CD4-positive, alpha-beta T cell treated with Interleukin-6 at 100 ng/mL for 8 hours (primary cell): ENCODE data around the gene RARG.
"Not testable (repeated sequence)": the region's sequence is repeated elsewhere in the genome, so short reads cannot be mapped to it uniquely, and the experiment has no call there.

ENCODE experiments used
- DNase-seq: peaks from one replicate; pipeline ENCODE4 v3.0.0-alpha.2; 2020; ENCODE audit warnings: mixed read lengths, low spot score

Gene RARG

GRCh38 chr12:53208877-53209463 is 23.0 kb downstream of the RARG start:
- DNase-seq, result peak; percentile 48

GRCh38 chr12:53208435-53208834 is 23.6 kb downstream of the RARG start:
- no peak for DNase-seq

- peak; percentile 80 for DNase-seq
Measured at GRCh38 chr12:53207042-53207441, 25.0 kb downstream of the RARG start, which contains the start of gene ITGB7. Gene ITGB7 (minus strand): TSS chr12:53207251. CDS start chr12:53200443, 6,808 bp downstream.

GRCh38 chr12:53205747-53206419 is 26.1 kb downstream of the RARG start:
- DNase-seq, result peak; percentile 55

GRCh38 chr12:53204351-53204750 is 27.7 kb downstream of the RARG start:
- DNase-seq, result no peak

- not testable (repeated sequence) for DNase-seq
Measured at GRCh38 chr12:53202316-53202715, 29.7 kb downstream of the RARG start.

- DNase-seq, result no peak
Measured at GRCh38 chr12:53201639-53202038, 30.4 kb downstream of the RARG start.

GRCh38 chr12:53201177-53201541 is 30.9 kb downstream of the RARG start:
- DNase-seq, result no peak

- peak; percentile 42 for DNase-seq
Measured at GRCh38 chr12:53200458-53201176, 31.4 kb downstream of the RARG start.

GRCh38 chr12:53200107-53200457 is 31.9 kb downstream of the RARG start:
- DNase-seq, result no peak

- DNase-seq, result no peak
Measured at GRCh38 chr12:53199700-53200099, 32.3 kb downstream of the RARG start.

- peak; percentile 59 for DNase-seq
Measured at GRCh38 chr12:53198486-53199110, 33.4 kb downstream of the RARG start.

GRCh38 chr12:53197011-53197640 is 34.9 kb downstream of the RARG start:
- DNase-seq, result no peak

GRCh38 chr12:53196486-53196885 is 35.5 kb downstream of the RARG start:
- DNase-seq, result no peak

GRCh38 chr12:53195516-53196420 is 36.2 kb downstream of the RARG start:
- no peak for DNase-seq

- DNase-seq, result no peak
Measured at GRCh38 chr12:53194973-53195372, 37.0 kb downstream of the RARG start.

- no peak for DNase-seq
Measured at GRCh38 chr12:53193985-53194716, 37.9 kb downstream of the RARG start.

- no peak for DNase-seq
Measured at GRCh38 chr12:53193040-53193439, 39.0 kb downstream of the RARG start.

GRCh38 chr12:53192531-53193021 is 39.4 kb downstream of the RARG start:
- no peak for DNase-seq

GRCh38 chr12:53191885-53192530 is 40.0 kb downstream of the RARG start:
- no peak for DNase-seq
